ENCODE data around the gene SLC24A4.

DNA sequence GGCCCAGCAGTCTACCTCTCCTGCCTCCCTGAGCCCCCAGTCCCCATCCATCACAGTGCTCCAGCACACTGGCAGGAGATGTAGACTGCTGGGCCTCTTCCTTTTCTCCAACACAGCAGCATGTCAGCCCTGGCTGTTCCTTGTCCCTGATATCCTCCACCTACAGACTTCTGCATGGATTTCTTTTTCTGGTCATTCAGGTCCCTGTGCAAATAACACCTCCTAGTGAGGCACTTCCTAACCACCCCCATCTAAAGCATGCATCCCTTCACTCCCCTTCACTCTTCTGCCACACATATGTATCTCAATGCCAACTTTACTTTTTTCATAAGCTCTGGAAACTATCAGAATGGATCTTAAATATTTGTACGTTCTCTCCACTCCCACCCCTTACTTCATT is 81.5 kb downstream of the SLC24A4 start:
- TF ChIP-seq, protein P1, sequence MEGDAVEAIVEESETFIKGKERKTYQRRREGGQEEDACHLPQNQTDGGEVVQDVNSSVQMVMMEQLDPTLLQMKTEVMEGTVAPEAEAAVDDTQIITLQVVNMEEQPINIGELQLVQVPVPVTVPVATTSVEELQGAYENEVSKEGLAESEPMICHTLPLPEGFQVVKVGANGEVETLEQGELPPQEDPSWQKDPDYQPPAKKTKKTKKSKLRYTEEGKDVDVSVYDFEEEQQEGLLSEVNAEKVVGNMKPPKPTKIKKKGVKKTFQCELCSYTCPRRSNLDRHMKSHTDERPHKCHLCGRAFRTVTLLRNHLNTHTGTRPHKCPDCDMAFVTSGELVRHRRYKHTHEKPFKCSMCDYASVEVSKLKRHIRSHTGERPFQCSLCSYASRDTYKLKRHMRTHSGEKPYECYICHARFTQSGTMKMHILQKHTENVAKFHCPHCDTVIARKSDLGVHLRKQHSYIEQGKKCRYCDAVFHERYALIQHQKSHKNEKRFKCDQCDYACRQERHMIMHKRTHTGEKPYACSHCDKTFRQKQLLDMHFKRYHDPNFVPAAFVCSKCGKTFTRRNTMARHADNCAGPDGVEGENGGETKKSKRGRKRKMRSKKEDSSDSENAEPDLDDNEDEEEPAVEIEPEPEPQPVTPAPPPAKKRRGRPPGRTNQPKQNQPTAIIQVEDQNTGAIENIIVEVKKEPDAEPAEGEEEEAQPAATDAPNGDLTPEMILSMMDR (conservative IDR thresholded peaks at IDR 0.05; ENCODE audit: low read depth, low read length): no peak
- no peak for TF ChIP-seq EZH2phosphoT487 (IDR thresholded peaks at IDR 0.05; ENCODE audit: borderline replicate concordance, low read length)
- TF ChIP-seq EZH2 (IDR thresholded peaks at IDR 0.05; ENCODE audit: low read length, unreplicated experiment): no peak
